ENCODE measurements around the gene POP4. TPM values are rescaled to one million over a fixed set of nuclear protein-coding genes. Genes with fewer than 3 reads are reported as not detected.

POP4 gene
- total and polyA plus RNA-seq, 2 of the 8 experiments (the other 6 are each of a cell fraction or from before 2014, with no cell fraction given), result 29.1 to 41.5 TPM

DNA sequence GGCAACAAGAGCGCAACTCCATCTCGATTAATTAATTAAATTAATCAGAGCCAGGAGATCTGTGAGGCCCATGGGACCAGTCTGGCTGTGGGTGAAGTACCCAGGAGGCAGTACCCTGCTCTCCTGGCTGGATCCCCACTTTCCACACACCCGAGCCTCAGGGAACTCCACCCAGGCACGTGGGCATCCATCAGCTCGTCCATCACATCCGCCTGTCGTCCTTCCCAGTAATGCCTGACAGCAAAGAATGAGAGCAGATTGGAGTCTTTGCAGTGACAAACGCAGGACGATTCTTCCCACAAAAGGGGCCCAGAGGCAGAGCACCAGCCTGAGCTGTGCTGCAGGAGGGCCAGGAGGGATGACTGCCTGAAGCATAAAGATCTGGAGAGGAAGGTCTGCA, 44.5 kb upstream of the POP4 start:
- H3K4ac ChIP-seq (replicated peaks; ENCODE audit: insufficient read length, low read depth, low read length), result no peak overlapping the region
- no peak overlapping the region for H2BK20ac ChIP-seq (ENCODE audit: low read length)
- TF ChIP-seq TCF12 (IDR thresholded peaks at IDR 0.05; ENCODE audit: low read depth, low read length) (no peak), SP2 (IDR thresholded peaks at IDR 0.05; ENCODE audit: low read length) (no peak), RNF2 (IDR thresholded peaks at IDR 0.05; ENCODE audit: borderline replicate concordance, low read depth, low read length, missing control alignments, poor library complexity, severe bottlenecking) (no peak), HDAC6 (IDR thresholded peaks at IDR 0.05; ENCODE audit: low read depth, low read length) (no peak), YY1 (IDR thresholded peaks at IDR 0.05; ENCODE audit: low read depth, low read length) (no peak), BRCA1 (IDR thresholded peaks at IDR 0.05; ENCODE audit: low read depth, low read length) (no peak), TAF1 (IDR thresholded peaks at IDR 0.05; ENCODE audit: low read depth, low read length) (no peak), SIRT6 (IDR thresholded peaks at IDR 0.05; ENCODE audit: low read length) (no peak), KDM5A (IDR thresholded peaks at IDR 0.05; ENCODE audit: low read length) (no peak), JUN (IDR thresholded peaks at IDR 0.05; ENCODE audit: low read depth, low read length) (no peak), POLR2AphosphoS5 (IDR thresholded peaks at IDR 0.05; ENCODE audit: low read depth, low read length) (no peak), KDM4A (IDR thresholded peaks at IDR 0.05; ENCODE audit: low read depth, low read length, severe bottlenecking) (no peak), SRF (IDR thresholded peaks at IDR 0.05; ENCODE audit: low read depth, low read length) (no peak), CBX5 (IDR thresholded peaks at IDR 0.05; ENCODE audit: low read depth, low read length) (no peak), SAP30 (IDR thresholded peaks at IDR 0.05; ENCODE audit: insufficient read depth, insufficient replicate concordance, low read length) (no peak)
- H2AK5ac ChIP-seq (ENCODE audit: low read depth, low read length), result no peak overlapping the region
- peaks cover 0 to 5% (median 0%) of the 10 kb centered on the region in 4 experiments; a peak in 2 of 7 replicates for H3K4me1 ChIP-seq (replicated peaks in 1 of 4; ENCODE audit: control insufficient read depth in 3 of 4, insufficient read depth in 4 of 4, low read length in 3 of 4)
- no peaks in the 10 kb centered on the region for H3K79me1 ChIP-seq (ENCODE audit: low read depth, low read length)
- 82% methylated on average over 9 of the region's 9 CpGs; no CpG with 5 or more reads in 1 of the 2 experiments for WGBS, 2 experiments (ENCODE audit: extremely low coverage in 1 of 2, insufficient coverage in 1 of 2, insufficient read length in 1 of 2, insufficient replicate concordance in 2 of 2, low coverage in 1 of 2, low lambda C conversion rate in 2 of 2, missing lambda C conversion rate in 1 of 2)
- no peak overlapping the region for H3K27ac ChIP-seq (ENCODE audit: low read depth, low read length)
- H2BK5ac ChIP-seq (ENCODE audit: low read depth, low read length), result no peak overlapping the region
- peaks cover 4 to 13% of the 10 kb centered on the region in 2 experiments; a peak in 2 of 4 replicates for H3K9me3 ChIP-seq (ENCODE audit: insufficient read depth in 2 of 2, low read depth in 1 of 2, low read length in 1 of 2)
- peak overlapping the region; percentile 71; the same call in 1 of the 2 replicates for H4K8ac ChIP-seq (ENCODE audit: extremely low read depth, insufficient read depth, low read length)
- H3K79me2 ChIP-seq (ENCODE audit: control insufficient read depth in 1 of 2, insufficient read depth in 2 of 2, low read length in 2 of 2), result no peaks in the 10 kb centered on the region
- peaks cover 0 to 4% of the 10 kb centered on the region in 2 experiments for H4K20me1 ChIP-seq (replicated peaks in 1 of 2; ENCODE audit: control insufficient read depth in 1 of 2, insufficient read depth in 2 of 2, low read length in 2 of 2)
- no peak overlapping the region for H3K9ac ChIP-seq (replicated peaks in 1 of 4; ENCODE audit: extremely low read depth in 1 of 4, low read depth in 3 of 4, low read length in 3 of 4)
- H3K18ac ChIP-seq (ENCODE audit: extremely low read depth, low read length), result no peak overlapping the region
- H3K4me2 ChIP-seq (ENCODE audit: insufficient read depth in 1 of 2, low read depth in 2 of 2, low read length in 2 of 2), result no peak overlapping the region
- no peak overlapping the region for H4K5ac ChIP-seq (ENCODE audit: insufficient read length, low read depth, low read length)
- no peaks in the 10 kb centered on the region for H3K23me2 ChIP-seq (ENCODE audit: low read depth, low read length)
- no peak overlapping the region for H3K14ac ChIP-seq (ENCODE audit: insufficient read length)
- H3K56ac ChIP-seq (replicated peaks; ENCODE audit: insufficient read length, low read depth, low read length), result no peak overlapping the region
- H3K23ac ChIP-seq (ENCODE audit: insufficient read length), result no peak overlapping the region
- H2BK12ac ChIP-seq (ENCODE audit: low read depth, low read length), result no peak overlapping the region
- FAIRE-seq (no peak), DNase-seq (ENCODE audit: low read depth in 1 of 2, low spot score in 2 of 2) (no peak)
- no peak overlapping the region for H2BK15ac ChIP-seq (ENCODE audit: low read length)
- ChIA-PET POLR2A (ENCODE audit: partially characterized antibody) (no interaction called here), CTCF (ENCODE audit: partially characterized antibody) (no interaction called here)
- H3K4me3 ChIP-seq (ENCODE audit: extremely low read depth in 1 of 4, insufficient read depth in 2 of 4, low read depth in 3 of 4, low read length in 4 of 4), result no peak overlapping the region
- H2BK120ac ChIP-seq (replicated peaks; ENCODE audit: low read depth, low read length), result no peak overlapping the region
- H3K27me3 ChIP-seq (replicated peaks in 1 of 4; ENCODE audit: control insufficient read depth in 3 of 4, extremely low read depth in 1 of 4, insufficient read depth in 3 of 4, low read length in 3 of 4), result no peaks in the 10 kb centered on the region
- H3K36me3 ChIP-seq (ENCODE audit: control insufficient read depth in 2 of 4, insufficient read depth in 4 of 4, low read length in 3 of 4), result no peaks in the 10 kb centered on the region
- H4K91ac ChIP-seq (replicated peaks; ENCODE audit: insufficient read length, low read length), result no peak overlapping the region
- no peak overlapping the region for H2AFZ ChIP-seq (ENCODE audit: low read length)
